Measurements from ENCODE around the gene RGS21.

RGS21 gene

GRCh38 chr1:192378878-192379277 lies 62.1 kb downstream of the RGS21 start:
- Histone ChIP-seq H3K9me3 (replicated peaks; ENCODE audit: insufficient read depth, low read length) (no peaks in the 10 kb centered on the region), H3K27me3 (replicated peaks; ENCODE audit: insufficient read depth, low read length) (no peaks in the 10 kb centered on the region), H3K4me2 (ENCODE audit: low read depth, low read length) (no peak overlapping the region), H3K4me1 (ENCODE audit: low read length) (no peaks in the 10 kb centered on the region), H3K9me2 (replicated peaks; ENCODE audit: insufficient read depth, low read length) (no peaks in the 10 kb centered on the region), H3K4me3 (ENCODE audit: low read length) (no peak overlapping the region), H3F3A (ENCODE audit: insufficient read depth, low read length) (no peaks in the 10 kb centered on the region), H3K36me3 (replicated peaks; ENCODE audit: insufficient read depth, low read length) (no peaks in the 10 kb centered on the region), H2AFZ (ENCODE audit: low read length) (no peak overlapping the region), H3K27ac (ENCODE audit: low read length) (no peak overlapping the region), H3K79me2 (ENCODE audit: low read length) (no peaks in the 10 kb centered on the region), H3K9ac (ENCODE audit: low read length) (no peak overlapping the region), H4K20me1 (ENCODE audit: insufficient read depth, low read length) (no peaks in the 10 kb centered on the region)
- no peak for DNase-seq
- TF ChIP-seq EZH2phosphoT487 (IDR thresholded peaks at IDR 0.05; ENCODE audit: low read length) (no peak), EZH2 (optimal IDR thresholded peaks at IDR 0.05; ENCODE audit: low read depth, low read length) (no peak)
- TF ChIP-seq, protein P1, sequence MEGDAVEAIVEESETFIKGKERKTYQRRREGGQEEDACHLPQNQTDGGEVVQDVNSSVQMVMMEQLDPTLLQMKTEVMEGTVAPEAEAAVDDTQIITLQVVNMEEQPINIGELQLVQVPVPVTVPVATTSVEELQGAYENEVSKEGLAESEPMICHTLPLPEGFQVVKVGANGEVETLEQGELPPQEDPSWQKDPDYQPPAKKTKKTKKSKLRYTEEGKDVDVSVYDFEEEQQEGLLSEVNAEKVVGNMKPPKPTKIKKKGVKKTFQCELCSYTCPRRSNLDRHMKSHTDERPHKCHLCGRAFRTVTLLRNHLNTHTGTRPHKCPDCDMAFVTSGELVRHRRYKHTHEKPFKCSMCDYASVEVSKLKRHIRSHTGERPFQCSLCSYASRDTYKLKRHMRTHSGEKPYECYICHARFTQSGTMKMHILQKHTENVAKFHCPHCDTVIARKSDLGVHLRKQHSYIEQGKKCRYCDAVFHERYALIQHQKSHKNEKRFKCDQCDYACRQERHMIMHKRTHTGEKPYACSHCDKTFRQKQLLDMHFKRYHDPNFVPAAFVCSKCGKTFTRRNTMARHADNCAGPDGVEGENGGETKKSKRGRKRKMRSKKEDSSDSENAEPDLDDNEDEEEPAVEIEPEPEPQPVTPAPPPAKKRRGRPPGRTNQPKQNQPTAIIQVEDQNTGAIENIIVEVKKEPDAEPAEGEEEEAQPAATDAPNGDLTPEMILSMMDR (IDR thresholded peaks at IDR 0.05; ENCODE audit: low read length) = no peak

DNA sequence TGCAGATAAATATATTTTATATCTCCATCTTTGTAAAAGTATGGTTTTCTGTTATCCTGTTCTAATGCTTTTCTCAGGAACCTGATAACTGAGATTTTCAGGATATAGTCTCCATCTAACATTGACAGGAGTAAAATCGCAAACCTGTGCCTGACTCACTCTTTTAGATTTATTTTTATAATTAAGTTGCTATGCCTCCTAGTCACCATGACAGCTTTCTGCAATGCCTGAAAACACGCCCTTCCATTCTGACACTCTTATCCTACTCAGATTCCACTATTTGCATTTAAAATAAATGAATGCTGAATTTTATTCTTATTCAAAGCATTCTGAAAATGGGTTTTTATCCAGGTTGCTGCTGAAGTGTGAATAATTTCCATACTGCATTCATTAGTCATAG lies 62.8 kb downstream of the RGS21 start:
- Histone ChIP-seq H3K4me2 (ENCODE audit: low read depth, low read length) (no peak overlapping the region), H3K4me1 (ENCODE audit: low read length) (no peaks in the 10 kb centered on the region), H3K9me2 (replicated peaks; ENCODE audit: insufficient read depth, low read length) (no peaks in the 10 kb centered on the region), H4K20me1 (ENCODE audit: insufficient read depth, low read length) (no peaks in the 10 kb centered on the region), H3K27ac (ENCODE audit: low read length) (no peak overlapping the region), H3K27me3 (replicated peaks; ENCODE audit: insufficient read depth, low read length) (no peaks in the 10 kb centered on the region), H2AFZ (ENCODE audit: low read length) (no peak overlapping the region), H3K36me3 (replicated peaks; ENCODE audit: insufficient read depth, low read length) (no peaks in the 10 kb centered on the region), H3K79me2 (ENCODE audit: low read length) (no peaks in the 10 kb centered on the region), H3K9ac (ENCODE audit: low read length) (no peak overlapping the region), H3F3A (ENCODE audit: insufficient read depth, low read length) (no peaks in the 10 kb centered on the region), H3K9me3 (replicated peaks; ENCODE audit: insufficient read depth, low read length) (no peaks in the 10 kb centered on the region), H3K4me3 (ENCODE audit: low read length) (no peak overlapping the region)
- TF ChIP-seq, protein P1 (IDR thresholded peaks at IDR 0.05; ENCODE audit: low read length) = no peak
- TF ChIP-seq EZH2phosphoT487 (IDR thresholded peaks at IDR 0.05; ENCODE audit: low read length) = no peak
- TF ChIP-seq EZH2 (optimal IDR thresholded peaks at IDR 0.05; ENCODE audit: low read depth, low read length) = no peak
- DNase-seq = no peak

DNA sequence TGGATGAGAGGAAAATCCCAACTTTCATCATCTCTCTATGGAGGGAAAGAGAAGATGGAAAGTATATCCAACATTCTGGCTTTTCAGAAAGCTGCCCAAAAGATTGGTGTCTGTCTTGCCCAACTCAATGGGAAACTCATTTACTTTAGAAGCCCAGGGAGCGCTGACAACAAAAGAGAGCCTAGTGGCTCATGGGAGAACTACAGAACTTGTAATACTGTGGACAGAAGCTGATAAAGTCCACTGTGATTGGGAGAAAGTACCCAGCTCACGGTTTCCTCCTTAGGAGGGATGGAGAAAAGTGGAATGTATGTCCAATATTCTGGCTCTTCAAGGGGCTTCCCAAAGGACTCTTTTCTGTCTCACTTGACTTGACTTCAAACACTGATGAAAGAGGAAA lies 66.0 kb downstream of the RGS21 start:
- no peak for DNase-seq
- no peaks in the 10 kb centered on the region for H4K20me1 ChIP-seq (ENCODE audit: insufficient read depth, low read length)
- no peaks in the 10 kb centered on the region for H3K27me3 ChIP-seq (replicated peaks; ENCODE audit: insufficient read depth, low read length)
- no peak overlapping the region for H3K4me3 ChIP-seq (ENCODE audit: low read length)
- no peaks in the 10 kb centered on the region for H3K36me3 ChIP-seq (replicated peaks; ENCODE audit: insufficient read depth, low read length)
- no peak overlapping the region for H2AFZ ChIP-seq (ENCODE audit: low read length)
- TF ChIP-seq EZH2phosphoT487 (IDR thresholded peaks at IDR 0.05; ENCODE audit: low read length) (no peak), EZH2 (optimal IDR thresholded peaks at IDR 0.05; ENCODE audit: low read depth, low read length) (no peak)
- TF ChIP-seq, protein P1 (IDR thresholded peaks at IDR 0.05; ENCODE audit: low read length) = 0 out of 2 replicates have a peak, but pooled peaks have one; percentile 18
- no peak overlapping the region for H3K27ac ChIP-seq (ENCODE audit: low read length)
- H3K9ac ChIP-seq (ENCODE audit: low read length) = no peak overlapping the region
- H3K4me1 ChIP-seq (ENCODE audit: low read length) = no peaks in the 10 kb centered on the region
- no peaks in the 10 kb centered on the region for H3K9me2 ChIP-seq (replicated peaks; ENCODE audit: insufficient read depth, low read length)
- no peaks in the 10 kb centered on the region for H3F3A ChIP-seq (ENCODE audit: insufficient read depth, low read length)
- no peak overlapping the region for H3K4me2 ChIP-seq (ENCODE audit: low read depth, low read length)
- H3K79me2 ChIP-seq (ENCODE audit: low read length) = no peaks in the 10 kb centered on the region
- H3K9me3 ChIP-seq (replicated peaks; ENCODE audit: insufficient read depth, low read length) = no peaks in the 10 kb centered on the region
